Keratinocyte (primary cell): ENCODE measurements around the gene CCDC27. TPM values are rescaled to one million over a fixed set of nuclear protein-coding genes. Genes with fewer than 3 reads are reported as not detected.

Experiments
- DNase-seq: peaks from one replicate; pipeline ENCODE4 v3.0.0-alpha.2; 2011; ENCODE audit warnings: low read depth, missing footprints, low spot score
- FAIRE-seq: peaks from 2 replicates; lab custom pipeline; 2011; peaks lifted over from hg19 to GRCh38; lab: Jason Lieb, UNC
- H2AFZ ChIP-seq: 2 replicates; pipeline ENCODE4 v1.6.0; 2012; ENCODE audit warnings: low read length, control low read depth, inconsistent platforms; ENCODE audit not compliant: control insufficient read depth
- H3K27ac ChIP-seq: 2 replicates; pipeline ENCODE4 v1.5.1; 2011; ENCODE audit warnings: low read length; ENCODE audit not compliant: control insufficient read depth, insufficient read depth
- H3K27me3 ChIP-seq: 3 replicates; pipeline ENCODE4 v1.6.0; 2011; ENCODE audit warnings: low read length; ENCODE audit not compliant: control insufficient read depth, insufficient read depth; ENCODE audit errors: extremely low read depth
- H3K36me3 ChIP-seq, 2 experiments: 2 replicates in 1 of 2; 3 replicates in 1 of 2; pipeline ENCODE4 v1.5.1; 2011; ENCODE audit warnings: low read length in 2 of 2, mild to moderate bottlenecking in 1 of 2; ENCODE audit not compliant: control insufficient read depth in 2 of 2, insufficient read depth in 2 of 2; ENCODE audit errors: extremely low read depth in 1 of 2
- H3K4me1 ChIP-seq: 3 replicates; pipeline ENCODE4 v1.5.1; 2011; ENCODE audit warnings: low read length; ENCODE audit not compliant: control insufficient read depth, insufficient read depth; ENCODE audit errors: extremely low read depth
- H3K4me2 ChIP-seq: 3 replicates; pipeline ENCODE4 v1.6.0; 2011; ENCODE audit warnings: low read depth, low read length; ENCODE audit not compliant: control insufficient read depth, insufficient read depth; ENCODE audit errors: extremely low read depth
- H3K4me3 ChIP-seq, 3 experiments: fragments of 200-600 bp in 1 of 3; sonication (generic) in 1 of 3; 2 replicates in 2 of 3; 3 replicates in 1 of 3; pipeline ENCODE4 v1.5.1; 2011 to 2016; ENCODE audit warnings: low read length in 3 of 3, mild to moderate bottlenecking in 3 of 3, control low read depth in 2 of 3, inconsistent platforms in 1 of 3, low read depth in 1 of 3, mixed read lengths in 1 of 3, mixed run types in 1 of 3, moderate library complexity in 1 of 3; ENCODE audit not compliant: control insufficient read depth in 2 of 3, insufficient read depth in 2 of 3; ENCODE audit errors: extremely low read depth in 1 of 3
- H3K79me2 ChIP-seq: 2 replicates; pipeline ENCODE4 v1.6.0; 2012; ENCODE audit warnings: low read length; ENCODE audit not compliant: control insufficient read depth, insufficient read depth
- H3K9ac ChIP-seq: 3 replicates; pipeline ENCODE4 v1.6.0; 2011; ENCODE audit warnings: low read length; ENCODE audit not compliant: control insufficient read depth, insufficient read depth; ENCODE audit errors: extremely low read depth
- H3K9me1 ChIP-seq: 3 replicates; pipeline ENCODE4 v1.6.0; 2011; ENCODE audit warnings: low read length; ENCODE audit not compliant: control insufficient read depth, insufficient read depth; ENCODE audit errors: extremely low read depth
- H3K9me3 ChIP-seq: 2 replicates; pipeline ENCODE4 v1.5.1; 2012; ENCODE audit warnings: low read depth, low read length; ENCODE audit not compliant: control insufficient read depth
- H4K20me1 ChIP-seq: 3 replicates; pipeline ENCODE4 v1.6.0; 2011; ENCODE audit warnings: low read length; ENCODE audit not compliant: control insufficient read depth, insufficient read depth; ENCODE audit errors: extremely low read depth
- CTCF ChIP-seq, 3 experiments: IDR thresholded peaks in 1 of 3; conservative IDR thresholded peaks in 1 of 3; optimal IDR thresholded peaks in 1 of 3; 2 replicates in 2 of 3; 3 replicates in 1 of 3; pipeline versions ENCODE3 to v1.5.1; 2011; ENCODE audit warnings: low read length in 3 of 3, mild to moderate bottlenecking in 3 of 3, moderate library complexity in 2 of 3, control low read depth in 1 of 3, inconsistent platforms in 1 of 3; ENCODE audit not compliant: insufficient read depth in 2 of 3; ENCODE audit errors: extremely low read depth in 1 of 3
- EZH2 ChIP-seq: IDR thresholded peaks from one replicate; pipeline ENCODE4 v1.6.1; 2012; ENCODE audit warnings: inconsistent platforms, mild to moderate bottlenecking, low read length, moderate library complexity
- dilution Hi-C: fragments of 300-500 bp; cut with MboI; formaldehyde crosslinking; loops from one replicate; pipeline ENCODE4 v1.7.0; 2020; ENCODE audit warnings: low sequenced_read_pairs; ENCODE audit not compliant: extremely low pct_ligation_motif_present
- polyA plus RNA-seq, 5 experiments: library from polyadenylated mRNA; depleted of rRNA in 3 of 5; stranded (reverse) in 3 of 5; stranded (forward) in 1 of 5; unstranded in 1 of 5; fragments of >200 nt; gene quantifications; 1 replicate in 1 of 5; 2 replicates in 3 of 5; 3 replicates in 1 of 5; pipeline versions ENCODE4 v1.2.1 to v1.2.3, GENCODE V29; 2011 to 2012; ENCODE audit warnings: missing spikeins in 2 of 5, low read depth in 1 of 5, low replicate concordance in 1 of 5

Gene CCDC27
- polyA plus RNA-seq, 1 donor (not counting 4 experiments of a cell fraction or from before 2014, with no cell fraction given) = not detected

GRCh38 chr1:3714284-3714741 is 37.9 kb upstream of the CCDC27 start:
- dilution Hi-C loops = no loop called here
- no peak for FAIRE-seq
- peaks cover 11% of the 10 kb centered on the region for H3K27me3 ChIP-seq

DNA sequence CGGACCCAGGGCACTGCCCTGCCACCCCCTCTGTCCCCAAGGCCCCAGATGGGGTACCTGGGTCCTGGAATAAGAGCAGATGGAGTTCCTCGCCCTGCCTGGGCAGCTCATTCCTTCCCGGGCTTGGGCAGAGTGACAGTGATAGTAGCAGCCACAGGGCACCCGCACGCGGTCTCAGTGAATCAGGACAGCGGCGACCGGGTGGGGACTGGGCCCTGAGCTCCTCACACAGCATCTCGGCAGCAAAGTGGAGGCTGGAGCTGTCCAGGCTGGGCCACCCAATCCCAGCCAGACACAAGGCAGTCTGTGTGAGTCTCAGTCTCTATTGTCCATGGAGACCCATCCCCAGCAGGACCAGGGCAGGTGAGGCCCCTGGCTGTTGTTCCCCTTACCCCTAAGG is 37.4 kb upstream of the CCDC27 start:
- no peak overlapping the region for H3K27ac ChIP-seq
- dilution Hi-C loops = no loop called here
- H4K20me1 ChIP-seq = no peaks in the 10 kb centered on the region
- H2AFZ ChIP-seq = no peak overlapping the region
- no peak overlapping the region for H3K9ac ChIP-seq
- no peak for DNase-seq
- no peaks in the 10 kb centered on the region for H3K36me3 ChIP-seq
- H3K79me2 ChIP-seq = no peaks in the 10 kb centered on the region
- H3K9me1 ChIP-seq = peaks cover 2% of the 10 kb centered on the region
- H3K4me3 ChIP-seq = no peak overlapping the region
- peaks cover 7% of the 10 kb centered on the region for H3K27me3 ChIP-seq
- FAIRE-seq = no peak
- TF ChIP-seq CTCF (optimal IDR thresholded peaks at IDR 0.05 in 1 of 3, IDR thresholded peaks at IDR 0.05 in 1 of 3, conservative IDR thresholded peaks at IDR 0.05 in 1 of 3; ENCODE audit: extremely low read depth in 1 of 3, insufficient read depth in 2 of 3, low read length in 3 of 3) (no peak), EZH2 (no peak)
- no peaks in the 10 kb centered on the region for H3K9me3 ChIP-seq
- H3K4me1 ChIP-seq = peaks cover 48% of the 10 kb centered on the region
- H3K4me2 ChIP-seq = no peak overlapping the region

More at GRCh38 chr1:3714284-3714741, 37.9 kb upstream of the CCDC27 start:
- Histone ChIP-seq H4K20me1 (no peaks in the 10 kb centered on the region), H3K4me2 (no peak overlapping the region), H3K9me1 (peaks cover 2% of the 10 kb centered on the region), H3K27ac (no peak overlapping the region), H3K4me3 (no peak overlapping the region), H3K36me3 (no peaks in the 10 kb centered on the region), H2AFZ (no peak overlapping the region), H3K79me2 (no peaks in the 10 kb centered on the region), H3K4me1 (peaks cover 48% of the 10 kb centered on the region), H3K9me3 (no peaks in the 10 kb centered on the region), H3K9ac (no peak overlapping the region)
- DNase-seq = no peak
- no peak for TF ChIP-seq CTCF (optimal IDR thresholded peaks at IDR 0.05 in 1 of 3, IDR thresholded peaks at IDR 0.05 in 1 of 3, conservative IDR thresholded peaks at IDR 0.05 in 1 of 3; ENCODE audit: extremely low read depth in 1 of 3, insufficient read depth in 2 of 3, low read length in 3 of 3)
- TF ChIP-seq EZH2 = no peak
